ENCODE data around the gene LHFPL2. TPM values are rescaled to one million over a fixed set of nuclear protein-coding genes. Genes with fewer than 3 reads are reported as not detected.

The LHFPL2 gene
- total RNA-seq, 2 donors from 2014 or later = 0.12 to 0.21 TPM

GRCh38 chr5:78543916-78544315 lies 104.7 kb downstream of the LHFPL2 start:
- H3K9me3 Mint-ChIP-seq = no peaks in the 10 kb centered on the region
- no peaks in the 10 kb centered on the region for H3K27me3 Mint-ChIP-seq (ENCODE audit: low read depth)
- DNase-seq (no peak), ATAC-seq (replicated peaks in 1 of 2) (no peak)
- H3K36me3 Mint-ChIP-seq (ENCODE audit: insufficient read depth in 2 of 2) = no peaks in the 10 kb centered on the region
- no peak overlapping the region for H3K27ac Mint-ChIP-seq
- H3K4me1 Mint-ChIP-seq (ENCODE audit: low read depth) = no peaks in the 10 kb centered on the region
- H3K4me3 Mint-ChIP-seq = no peak overlapping the region

GRCh38 chr5:78543292-78543691 lies 105.3 kb downstream of the LHFPL2 start:
- Mint-ChIP-seq H3K4me3 (no peak overlapping the region), H3K27ac (no peak overlapping the region), H3K36me3 (ENCODE audit: insufficient read depth in 2 of 2) (no peaks in the 10 kb centered on the region), H3K27me3 (ENCODE audit: low read depth) (no peaks in the 10 kb centered on the region), H3K4me1 (ENCODE audit: low read depth) (no peaks in the 10 kb centered on the region), H3K9me3 (no peaks in the 10 kb centered on the region)
- ATAC-seq (replicated peaks in 1 of 2) = no peak
- no peak for DNase-seq

- no peak for ATAC-seq (replicated peaks in 1 of 2)
- H3K9me3 Mint-ChIP-seq = no peaks in the 10 kb centered on the region
- no peak for DNase-seq
These were observed 106.2 kb downstream of the LHFPL2 start for GRCh38 chr5:78542321-78542840.

GRCh38 chr5:78541086-78541654 lies 107.4 kb downstream of the LHFPL2 start:
- DNase-seq (no peak), ATAC-seq (replicated peaks in 1 of 2) (no peak)
- Mint-ChIP-seq H3K27ac (no peak overlapping the region), H3K9me3 (no peaks in the 10 kb centered on the region), H3K4me3 (no peak overlapping the region), H3K4me1 (ENCODE audit: low read depth) (no peaks in the 10 kb centered on the region), H3K27me3 (ENCODE audit: low read depth) (no peaks in the 10 kb centered on the region), H3K36me3 (ENCODE audit: insufficient read depth in 2 of 2) (no peaks in the 10 kb centered on the region)

More at GRCh38 chr5:78542321-78542840, 106.2 kb downstream of the LHFPL2 start:
- H3K36me3 Mint-ChIP-seq (ENCODE audit: insufficient read depth in 2 of 2) = no peaks in the 10 kb centered on the region
- H3K4me3 Mint-ChIP-seq = no peak overlapping the region
- H3K4me1 Mint-ChIP-seq (ENCODE audit: low read depth) = no peaks in the 10 kb centered on the region
- no peak overlapping the region for H3K27ac Mint-ChIP-seq
- no peaks in the 10 kb centered on the region for H3K27me3 Mint-ChIP-seq (ENCODE audit: low read depth)

GRCh38 chr5:78540335-78541085 lies 108.1 kb downstream of the LHFPL2 start:
- no peak for ATAC-seq (replicated peaks in 1 of 2)

GRCh38 chr5:78538240-78538850 lies 110.2 kb downstream of the LHFPL2 start:
- H3K9me3 Mint-ChIP-seq = no peaks in the 10 kb centered on the region
- no peaks in the 10 kb centered on the region for H3K4me1 Mint-ChIP-seq (ENCODE audit: low read depth)
- H3K27ac Mint-ChIP-seq = no peak overlapping the region
- H3K4me3 Mint-ChIP-seq = no peak overlapping the region
- H3K36me3 Mint-ChIP-seq (ENCODE audit: insufficient read depth in 2 of 2) = no peaks in the 10 kb centered on the region
- ATAC-seq (replicated peaks in 1 of 2) (no peak), DNase-seq (no peak)
- no peaks in the 10 kb centered on the region for H3K27me3 Mint-ChIP-seq (ENCODE audit: low read depth)

More at GRCh38 chr5:78540335-78541085, 108.1 kb downstream of the LHFPL2 start:
- no peaks in the 10 kb centered on the region for H3K9me3 Mint-ChIP-seq
- no peak overlapping the region for H3K27ac Mint-ChIP-seq
- no peak for DNase-seq
- H3K27me3 Mint-ChIP-seq (ENCODE audit: low read depth) = no peaks in the 10 kb centered on the region
- no peaks in the 10 kb centered on the region for H3K36me3 Mint-ChIP-seq (ENCODE audit: insufficient read depth in 2 of 2)
- no peak overlapping the region for H3K4me3 Mint-ChIP-seq
- H3K4me1 Mint-ChIP-seq (ENCODE audit: low read depth) = no peaks in the 10 kb centered on the region

- Mint-ChIP-seq H3K9me3 (no peaks in the 10 kb centered on the region), H3K27me3 (ENCODE audit: low read depth) (no peaks in the 10 kb centered on the region), H3K36me3 (ENCODE audit: insufficient read depth in 2 of 2) (no peaks in the 10 kb centered on the region), H3K27ac (no peak overlapping the region), H3K4me1 (ENCODE audit: low read depth) (no peaks in the 10 kb centered on the region), H3K4me3 (no peak overlapping the region)
- ATAC-seq (replicated peaks in 1 of 2) (peak in 1 of 2 donors; percentile 41), DNase-seq (no peak)
These were observed 110.8 kb downstream of the LHFPL2 start for GRCh38 chr5:78537821-78538220.

- ATAC-seq (replicated peaks in 1 of 2) (no peak), DNase-seq (no peak)
- H3K4me1 Mint-ChIP-seq (ENCODE audit: low read depth) = no peaks in the 10 kb centered on the region
- H3K4me3 Mint-ChIP-seq = no peak overlapping the region
- H3K36me3 Mint-ChIP-seq (ENCODE audit: insufficient read depth in 2 of 2) = no peaks in the 10 kb centered on the region
- H3K27ac Mint-ChIP-seq = no peak overlapping the region
- H3K27me3 Mint-ChIP-seq (ENCODE audit: low read depth) = no peaks in the 10 kb centered on the region
- no peaks in the 10 kb centered on the region for H3K9me3 Mint-ChIP-seq
These were observed 111.2 kb downstream of the LHFPL2 start for GRCh38 chr5:78537411-78537810.

- ATAC-seq (replicated peaks in 1 of 2) (no peak), DNase-seq (no peak)
- no peak overlapping the region for H3K4me3 Mint-ChIP-seq
- no peaks in the 10 kb centered on the region for H3K9me3 Mint-ChIP-seq
- no peak overlapping the region for H3K27ac Mint-ChIP-seq
- no peaks in the 10 kb centered on the region for H3K36me3 Mint-ChIP-seq (ENCODE audit: insufficient read depth in 2 of 2)
- no peaks in the 10 kb centered on the region for H3K27me3 Mint-ChIP-seq (ENCODE audit: low read depth)
- H3K4me1 Mint-ChIP-seq (ENCODE audit: low read depth) = no peaks in the 10 kb centered on the region
These were observed 111.8 kb downstream of the LHFPL2 start for GRCh38 chr5:78536661-78537196.

GRCh38 chr5:78534905-78535200 lies 113.7 kb downstream of the LHFPL2 start:
- ATAC-seq (replicated peaks in 1 of 2) (no peak), DNase-seq (no peak)
- H3K4me3 Mint-ChIP-seq = no peak overlapping the region

GRCh38 chr5:78534148-78534904 lies 114.2 kb downstream of the LHFPL2 start:
- Mint-ChIP-seq H3K4me3 (no peak overlapping the region), H3K36me3 (ENCODE audit: insufficient read depth in 2 of 2) (no peaks in the 10 kb centered on the region)
- no peak for ATAC-seq (replicated peaks in 1 of 2)

More at GRCh38 chr5:78534905-78535200, 113.7 kb downstream of the LHFPL2 start:
- no peaks in the 10 kb centered on the region for H3K27me3 Mint-ChIP-seq (ENCODE audit: low read depth)
- H3K36me3 Mint-ChIP-seq (ENCODE audit: insufficient read depth in 2 of 2) = no peaks in the 10 kb centered on the region
- H3K4me1 Mint-ChIP-seq (ENCODE audit: low read depth) = no peaks in the 10 kb centered on the region
- H3K9me3 Mint-ChIP-seq = no peaks in the 10 kb centered on the region
- no peak overlapping the region for H3K27ac Mint-ChIP-seq

GRCh38 chr5:78533356-78533755 lies 115.2 kb downstream of the LHFPL2 start:
- DNase-seq (no peak), ATAC-seq (replicated peaks in 1 of 2) (peak in 1 of 2 donors; percentile 43)
- Mint-ChIP-seq H3K4me1 (ENCODE audit: low read depth) (no peaks in the 10 kb centered on the region), H3K27ac (no peak overlapping the region), H3K27me3 (ENCODE audit: low read depth) (no peaks in the 10 kb centered on the region), H3K36me3 (ENCODE audit: insufficient read depth in 2 of 2) (no peaks in the 10 kb centered on the region), H3K9me3 (no peaks in the 10 kb centered on the region), H3K4me3 (no peak overlapping the region)

More at GRCh38 chr5:78534148-78534904, 114.2 kb downstream of the LHFPL2 start:
- Mint-ChIP-seq H3K4me1 (ENCODE audit: low read depth) (no peaks in the 10 kb centered on the region), H3K27ac (no peak overlapping the region), H3K27me3 (ENCODE audit: low read depth) (no peaks in the 10 kb centered on the region), H3K9me3 (no peaks in the 10 kb centered on the region)
- no peak for DNase-seq
